Measurements from ENCODE around the gene GJC2. TPM values are rescaled to one million over a fixed set of nuclear protein-coding genes. Genes with fewer than 3 reads are reported as not detected.

GJC2 gene
- total RNA-seq, 1 experiment from 2014 or later: 1.6 TPM

DNA sequence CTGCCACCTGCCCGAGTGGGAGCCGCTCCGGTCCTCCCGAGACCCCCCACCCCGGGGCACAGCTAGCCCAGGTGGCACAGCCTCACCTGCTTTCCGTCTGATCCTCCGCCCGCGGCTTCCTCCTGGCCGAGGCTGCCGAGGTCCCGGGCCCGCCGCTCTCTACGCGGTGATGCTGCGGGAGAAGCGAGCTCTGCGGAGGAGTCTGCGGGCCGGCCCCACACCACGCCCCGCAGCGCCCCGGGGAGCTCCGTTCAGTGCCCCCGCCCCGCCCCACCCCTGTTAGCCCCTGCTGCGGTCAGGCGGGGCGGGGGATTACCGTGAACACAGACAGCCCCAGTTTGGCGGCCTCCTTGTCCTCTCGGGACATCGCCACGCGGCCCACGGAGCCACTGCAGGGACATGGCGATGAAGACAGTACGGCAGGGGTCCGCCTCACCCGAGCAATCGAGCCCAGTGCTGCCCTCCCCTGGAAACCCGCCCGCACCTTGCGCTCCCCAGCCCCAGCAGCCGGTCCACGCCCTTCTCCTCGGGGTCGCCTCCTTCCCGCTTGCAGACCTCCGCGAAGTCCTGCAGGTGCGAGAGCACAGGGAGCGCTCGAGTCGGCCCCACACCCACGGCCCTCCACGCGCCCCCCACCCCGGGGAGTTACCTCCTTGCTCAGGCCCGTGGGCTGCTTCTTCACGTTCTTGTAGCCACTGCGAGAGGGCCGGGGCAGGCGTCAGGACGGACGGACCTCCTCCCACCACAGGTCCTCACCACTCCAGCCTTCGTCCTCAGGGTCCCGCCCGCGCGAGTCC, 47.5 kb upstream of the GJC2 start:
- no peak overlapping the region for H3K14ac ChIP-seq (ENCODE audit: insufficient read depth, low read length)
- TF ChIP-seq, protein P1, sequence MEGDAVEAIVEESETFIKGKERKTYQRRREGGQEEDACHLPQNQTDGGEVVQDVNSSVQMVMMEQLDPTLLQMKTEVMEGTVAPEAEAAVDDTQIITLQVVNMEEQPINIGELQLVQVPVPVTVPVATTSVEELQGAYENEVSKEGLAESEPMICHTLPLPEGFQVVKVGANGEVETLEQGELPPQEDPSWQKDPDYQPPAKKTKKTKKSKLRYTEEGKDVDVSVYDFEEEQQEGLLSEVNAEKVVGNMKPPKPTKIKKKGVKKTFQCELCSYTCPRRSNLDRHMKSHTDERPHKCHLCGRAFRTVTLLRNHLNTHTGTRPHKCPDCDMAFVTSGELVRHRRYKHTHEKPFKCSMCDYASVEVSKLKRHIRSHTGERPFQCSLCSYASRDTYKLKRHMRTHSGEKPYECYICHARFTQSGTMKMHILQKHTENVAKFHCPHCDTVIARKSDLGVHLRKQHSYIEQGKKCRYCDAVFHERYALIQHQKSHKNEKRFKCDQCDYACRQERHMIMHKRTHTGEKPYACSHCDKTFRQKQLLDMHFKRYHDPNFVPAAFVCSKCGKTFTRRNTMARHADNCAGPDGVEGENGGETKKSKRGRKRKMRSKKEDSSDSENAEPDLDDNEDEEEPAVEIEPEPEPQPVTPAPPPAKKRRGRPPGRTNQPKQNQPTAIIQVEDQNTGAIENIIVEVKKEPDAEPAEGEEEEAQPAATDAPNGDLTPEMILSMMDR (conservative IDR thresholded peaks at IDR 0.05): peak; percentile 49
- peak overlapping the region; percentile 39 for H3K9ac ChIP-seq (ENCODE audit: extremely low read depth, insufficient read length, low read length)
- no peak overlapping the region for H2BK12ac ChIP-seq (ENCODE audit: insufficient read length, low read depth, low read length)
- H3K23ac ChIP-seq (ENCODE audit: insufficient read length, low read depth, low read length): no peak overlapping the region
- H4K8ac ChIP-seq (replicated peaks; ENCODE audit: insufficient read length, low read depth, low read length): no peak overlapping the region
- H3K27ac Mint-ChIP-seq: peak overlapping the region in 1 of 3 experiments; percentile 95; a peak in 1 of 7 replicates
- H3K79me2 ChIP-seq (ENCODE audit: insufficient read depth, low read length): no peaks in the 10 kb centered on the region
- H3K9me3 Mint-ChIP-seq: no peaks in the 10 kb centered on the region
- peak overlapping the region; percentile 40 for H3K4me2 ChIP-seq (ENCODE audit: insufficient read depth, insufficient read length, low read length)
- H3K27me3 Mint-ChIP-seq (ENCODE audit: low read depth): peaks cover 3% of the 10 kb centered on the region; the same call in 1 of the 2 replicates
- no peak overlapping the region for H2BK5ac ChIP-seq (ENCODE audit: insufficient read length, low read length)
- no peak overlapping the region for H3T11ph ChIP-seq (ENCODE audit: low read length)
- H4K91ac ChIP-seq (ENCODE audit: insufficient read length, low read depth, low read length): no peak overlapping the region
- no peaks in the 10 kb centered on the region for H4K20me1 ChIP-seq (ENCODE audit: control insufficient read depth, insufficient read depth, insufficient read length)
- no peak overlapping the region for H3K4ac ChIP-seq (ENCODE audit: low read depth, low read length)
- H2AFZ ChIP-seq (ENCODE audit: low read length): no peak overlapping the region
- WGBS (ENCODE audit: extremely low coverage, insufficient read length, low lambda C conversion rate): no CpG with 5 or more reads among the region's 73 CpGs
- H3K79me1 ChIP-seq (ENCODE audit: insufficient read depth, low read depth, low read length, poor library complexity, severe bottlenecking): no peaks in the 10 kb centered on the region
- no peak overlapping the region for H2BK15ac ChIP-seq (ENCODE audit: low read depth, low read length)
- no peak overlapping the region for H2BK20ac ChIP-seq (ENCODE audit: low read depth, low read length, poor library complexity, severe bottlenecking)
- no peak overlapping the region for H2AK5ac ChIP-seq (ENCODE audit: insufficient read length, low read length)
- peaks cover 30 to 60% (median 47%) of the 10 kb centered on the region in 3 experiments; a peak in 6 of 7 replicates for H3K36me3 Mint-ChIP-seq (ENCODE audit: insufficient read depth in 1 of 3, low read depth in 3 of 3)
- peaks cover 11 to 12% of the 10 kb centered on the region in 2 experiments for H3K4me1 Mint-ChIP-seq
- DNase-seq: peak; percentile 60
- peak overlapping the region; percentile 82 to 95 for H3K4me3 Mint-ChIP-seq
- no peak overlapping the region for H3K56ac ChIP-seq (ENCODE audit: insufficient read length, low read depth, low read length)
- no peak overlapping the region for H4K5ac ChIP-seq (ENCODE audit: insufficient read length, low read depth, low read length)
- H3K4me1 ChIP-seq (ENCODE audit: insufficient read depth, low read length): no peaks in the 10 kb centered on the region
- no peak overlapping the region for H2BK120ac ChIP-seq (ENCODE audit: low read depth, low read length, poor library complexity, severe bottlenecking)
- no peak overlapping the region for H3K18ac ChIP-seq (ENCODE audit: insufficient read length, low read depth, low read length)
- H3K27ac ChIP-seq (ENCODE audit: insufficient read length, low read depth, low read length): no peak overlapping the region
- H3K9me3 ChIP-seq (ENCODE audit: control insufficient read depth, low read depth, low read length): no peaks in the 10 kb centered on the region
- H3K27me3 ChIP-seq (ENCODE audit: insufficient read depth, low read length): no peaks in the 10 kb centered on the region
- H3K23me2 ChIP-seq (ENCODE audit: insufficient read length, low read depth, low read length, poor library complexity, severe bottlenecking): peaks cover 5% of the 10 kb centered on the region

All from H9 (cell line).